GM12878 (cell line): ENCODE results near the gene RNF181. TPM values are rescaled to one million over a fixed set of nuclear protein-coding genes. Genes with fewer than 3 reads are reported as not detected.

ENCODE experiments used
- ATAC-seq: fragments of 200-7000 bp; cut with Tn5 transposase; 3 replicates; pipeline ENCODE4 v1.9.1; 2020; ENCODE audit warnings: mild to moderate bottlenecking, moderate library complexity
- BruUV-seq: library from RNA; stranded (reverse); fragments of 400-500 nt; replicated peaks from 2 replicates; lab custom pipeline; 2021; lab: Mats Ljungman, UMichigan
- CTCF ChIA-PET: fragments of 300-600 bp; sonication (Branson Sonifier 250); formaldehyde crosslinking; extraction: SDS; loops from one replicate; lab custom pipeline; 2021; ENCODE audit warnings: inconsistent platforms; lab: Yijun Ruan, JAX
- POLR2A ChIA-PET: fragments of 350-600 bp; formaldehyde crosslinking; extraction: SDS; loops from one replicate; lab custom pipeline; 2021; ENCODE audit warnings: inconsistent platforms; lab: Charles Lee
- RAD21 ChIA-PET: fragments of 300-600 bp; sonication (Branson Sonifier 250); formaldehyde crosslinking; loops from one replicate; lab custom pipeline; 2023; ENCODE audit warnings: antibody characterized with exemption; ENCODE audit not compliant: unreplicated experiment; lab: Charles Lee
- SMC1A ChIA-PET: fragments of 300-600 bp; sonication (Branson Sonifier 250); formaldehyde crosslinking; loops from one replicate; lab custom pipeline; 2023; ENCODE audit not compliant: unreplicated experiment, uncharacterized antibody; lab: Charles Lee
- DNase-seq: peaks from one replicate; pipeline ENCODE4 v3.0.0-alpha.2; 2011; ENCODE audit warnings: low read depth, low spot score
- FAIRE-seq: peaks from 3 replicates; lab custom pipeline; 2011; peaks lifted over from hg19 to GRCh38; lab: Jason Lieb, UNC
- H2AFZ ChIP-seq: 2 replicates; pipeline ENCODE4 v1.6.0; 2011; ENCODE audit warnings: low read depth, low read length, control low read depth; ENCODE audit not compliant: control insufficient read depth
- H3K27ac ChIP-seq: 2 replicates; pipeline ENCODE4 v1.5.1; 2011; ENCODE audit warnings: control low read depth; ENCODE audit not compliant: control insufficient read depth, insufficient read depth
- H3K27me3 ChIP-seq, 2 experiments: replicated peaks in 1 of 2; 2 replicates each; pipeline versions ENCODE4 v1.6.0 to v1.6.1; 2011; ENCODE audit warnings: low read length in 1 of 2; ENCODE audit not compliant: control insufficient read depth in 2 of 2, insufficient read depth in 2 of 2
- H3K36me3 ChIP-seq, 2 experiments: 2 replicates each; pipeline ENCODE4 v1.5.1; 2011; ENCODE audit warnings: low read length in 1 of 2; ENCODE audit not compliant: control insufficient read depth in 2 of 2, insufficient read depth in 2 of 2
- H3K4me1 ChIP-seq: 2 replicates; pipeline ENCODE4 v1.6.1; 2011; ENCODE audit warnings: mild to moderate bottlenecking, low read length, moderate library complexity, mixed read lengths; ENCODE audit not compliant: control insufficient read depth, insufficient read depth
- H3K4me2 ChIP-seq: 2 replicates; pipeline ENCODE4 v1.6.0; 2011; ENCODE audit warnings: control low read depth; ENCODE audit not compliant: control insufficient read depth, insufficient read depth
- H3K4me3 ChIP-seq: fragments of 200-600 bp; sonication (generic); 2 replicates; pipeline ENCODE4 v1.5.1; 2016
- H3K79me2 ChIP-seq: 2 replicates; pipeline ENCODE4 v1.6.0; 2011; ENCODE audit warnings: low read length; ENCODE audit not compliant: control insufficient read depth, insufficient read depth
- H3K9ac ChIP-seq: 2 replicates; pipeline ENCODE4 v1.8.0; 2011; ENCODE audit warnings: low read length, control low read depth, mixed read lengths; ENCODE audit not compliant: control insufficient read depth, insufficient read depth
- H3K9me3 ChIP-seq: replicated peaks from 3 replicates; pipeline ENCODE4 v1.5.1; 2011; ENCODE audit warnings: mild to moderate bottlenecking, low read length; ENCODE audit not compliant: control insufficient read depth, insufficient read depth
- H4K20me1 ChIP-seq: 2 replicates; pipeline ENCODE4 v1.6.0; 2011; ENCODE audit not compliant: control insufficient read depth, insufficient read depth
- BRCA1 ChIP-seq: IDR thresholded peaks from 2 replicates; pipeline ENCODE4 v1.6.1; 2011; ENCODE audit warnings: low read depth, low read length, improper control_type of control experiment
- CHD1 ChIP-seq: IDR thresholded peaks from 2 replicates; pipeline ENCODE4 v1.6.1; 2012; ENCODE audit warnings: low read depth, low read length, improper control_type of control experiment
- EED ChIP-seq: sonication (generic); IDR thresholded peaks from 2 replicates; pipeline ENCODE4 v1.6.1; 2016; ENCODE audit warnings: antibody characterized with exemption, low read depth
- EGR1 ChIP-seq, 2 experiments: IDR thresholded peaks; 1 replicate in 1 of 2; 2 replicates in 1 of 2; pipeline ENCODE4 v1.6.1; 2011 to 2012; ENCODE audit warnings: low read depth in 2 of 2, low read length in 2 of 2, borderline replicate concordance in 1 of 2, mild to moderate bottlenecking in 1 of 2, moderate library complexity in 1 of 2
- EP300 ChIP-seq, 2 experiments: fragments of 150-350 bp in 1 of 2; IDR thresholded peaks; 2 replicates each; pipeline ENCODE4 v1.6.1; 2011 to 2012; ENCODE audit warnings: low read depth in 2 of 2, low read length in 2 of 2, borderline replicate concordance in 1 of 2, improper control_type of control experiment in 1 of 2, inconsistent platforms in 1 of 2; ENCODE audit not compliant: control insufficient read depth in 1 of 2
- GATAD2B ChIP-seq: fragments of 450-650 bp; conservative IDR thresholded peaks from 2 replicates; pipeline ENCODE4 v1.6.1; 2017; ENCODE audit warnings: low read depth, mild to moderate bottlenecking, moderate library complexity
- HDAC2 ChIP-seq: fragments of 200-600 bp; sonication (generic); IDR thresholded peaks from 2 replicates; pipeline ENCODE4 v1.6.1; 2017
- JUND ChIP-seq: IDR thresholded peaks from 2 replicates; pipeline ENCODE4 v1.6.1; 2012; ENCODE audit warnings: low read depth, mild to moderate bottlenecking, low read length, improper control_type of control experiment, moderate library complexity
- POLR2A ChIP-seq: IDR thresholded peaks from 2 replicates; pipeline ENCODE4 v1.6.1; 2011; ENCODE audit warnings: low read depth, mild to moderate bottlenecking, low read length
- POU2F2 ChIP-seq: IDR thresholded peaks from 3 replicates; pipeline ENCODE4 v1.6.1; 2011; ENCODE audit warnings: low read depth, mild to moderate bottlenecking, low read length, borderline replicate concordance
- RB1 ChIP-seq: fragments of 450-650 bp; formaldehyde crosslinking; IDR thresholded peaks from 2 replicates; pipeline ENCODE4 v1.6.1; 2017; ENCODE audit warnings: mild to moderate bottlenecking, borderline replicate concordance
- RCOR1 ChIP-seq: conservative IDR thresholded peaks from 2 replicates; pipeline ENCODE4 v1.6.1; 2012; ENCODE audit warnings: low read depth, low read length, improper control_type of control experiment
- RELA ChIP-seq: fragments of 450-650 bp; IDR thresholded peaks from 2 replicates; pipeline ENCODE4 v1.8.0; 2014; ENCODE audit warnings: borderline replicate concordance; ENCODE audit not compliant: partially characterized antibody
- SIX5 ChIP-seq: IDR thresholded peaks from 2 replicates; pipeline ENCODE4 v1.6.1; 2011; ENCODE audit warnings: mild to moderate bottlenecking, low read depth, low read length, moderate library complexity; ENCODE audit not compliant: severe bottlenecking
- ZNF384 ChIP-seq: IDR thresholded peaks from 2 replicates; pipeline ENCODE4 v1.6.1; 2012; ENCODE audit warnings: low read depth, mild to moderate bottlenecking, low read length, improper control_type of control experiment, borderline replicate concordance
- WGBS: methylation state at CpG from one replicate; pipeline ENCODE4 v1.1.6; 2016; ENCODE audit warnings: low lambda C conversion rate; ENCODE audit not compliant: insufficient replicate concordance, insufficient coverage; ENCODE audit errors: missing lambda C conversion rate; 5-methylcytosine and 5-hydroxymethylcytosine counted together
- in situ Hi-C: fragments of 300-500 bp; cut with MboI; formaldehyde crosslinking; loops from 9 replicates; pipeline ENCODE4 v1.14.3; 2018; ENCODE audit warnings: mixed read lengths
- intact Hi-C: fragments of 100-400 bp; cut with micrococcal nuclease; formaldehyde crosslinking; loops from one replicate; pipeline ENCODE4 v1.14.2; 2022; ENCODE audit not compliant: unreplicated experiment
- polyA plus RNA-seq, 11 experiments: library from polyadenylated mRNA; depleted of rRNA in 4 of 11; unstranded in 6 of 11; stranded (reverse) in 5 of 11; fragments of >200 nt; fragmentation: Nextera tagmentation in 4 of 11; fragmentation: Illumina TruSeq in 1 of 11; extraction: Ambion mirVana in 4 of 11; extraction: Trizol in 1 of 11; gene quantifications; 1 replicate in 1 of 11; 2 replicates in 10 of 11; pipeline versions ENCODE4 v1.2.1 to v1.2.3, GENCODE V29; 2011 to 2016; ENCODE audit warnings: inconsistent platforms in 2 of 11, missing spikeins in 2 of 11, low read depth in 1 of 11
- total RNA-seq, 4 experiments: library from RNA; depleted of rRNA in 3 of 4; stranded (reverse); fragments of >200 nt in 3 of 4; fragmentation: Illumina TruSeq in 1 of 4; extraction: Trizol in 1 of 4; gene quantifications; 2 replicates each; pipeline versions ENCODE4 v1.2.1 to v1.2.3, GENCODE V29; 2013 to 2021
- TF ChIP-seq, protein P1 (sequence below): IDR thresholded peaks from 2 replicates; pipeline ENCODE4 v1.6.1; 2011; ENCODE audit warnings: low read depth, mild to moderate bottlenecking, low read length, moderate library complexity, borderline replicate concordance; ENCODE audit errors: extremely low read depth
- TF ChIP-seq, protein P2 (sequence below): IDR thresholded peaks from 2 replicates; pipeline ENCODE4 v1.6.1; 2012; ENCODE audit warnings: low read depth, low read length, improper control_type of control experiment

The RNF181 gene
- total and polyA plus RNA-seq, 10 of the 15 experiments (the other 5 are each of a cell fraction or from before 2014, with no cell fraction given), result 101 to 409 (median 213) TPM

DNA sequence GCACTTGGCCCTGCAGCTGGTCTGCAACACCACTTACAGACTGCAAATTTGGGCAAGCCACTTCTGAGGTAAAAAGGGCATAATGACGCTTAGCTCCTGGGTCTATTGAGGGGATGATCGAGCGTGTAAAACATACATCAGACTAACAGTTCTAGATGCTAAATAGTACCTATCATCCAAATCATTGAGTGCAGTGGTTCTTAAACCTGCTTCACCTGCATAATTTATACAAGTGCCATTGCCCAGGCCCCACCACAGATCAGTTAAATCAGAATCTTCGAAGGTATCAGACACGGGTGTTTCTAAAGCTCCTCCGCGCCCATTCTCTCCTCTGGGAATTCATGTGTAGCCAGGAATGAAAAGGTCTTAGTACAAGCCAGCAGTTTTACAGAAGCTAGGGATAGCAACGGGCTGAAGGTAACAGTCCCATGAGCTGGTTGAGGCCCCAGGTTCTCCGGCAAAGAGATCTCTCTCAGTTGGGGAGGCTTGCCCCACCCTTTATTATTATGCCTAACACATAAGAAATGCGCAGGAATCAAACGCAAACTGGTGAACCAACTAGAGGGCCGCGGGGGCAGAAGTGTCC is 737 bp upstream of the RNF181 start:
- ChIA-PET SMC1A (interaction anchor here (0.7 to 3.2 kb wide), 11 partner anchors 8 to 175 kb away, joined by 3 to 20 read pairs (median 6); partner anchors contain the start of genes C2orf68, GGCX, MAT2A and SH2D6), CTCF (interaction anchor here (0.6 to 1.7 kb wide), 9 partner anchors 9 to 599 kb away, joined by 3 to 7 read pairs (median 5); no protein-coding TSS in a partner anchor), RAD21 (interaction anchor here (1.0 to 2.2 kb wide), 8 partner anchors 10 to 205 kb away, joined by 3 to 9 read pairs (median 6); partner anchors contain the start of genes MAT2A, SH2D6 and VAMP8), POLR2A (interaction anchor here (0.6 to 3.8 kb wide), 18 partner anchors 8 to 241 kb away, joined by 3 to 57 read pairs (median 4); partner anchors contain the start of genes C2orf68, ELMOD3, GGCX and MAT2A)
- H3K79me2 ChIP-seq, result peaks cover 28% of the 10 kb centered on the region
- H2AFZ ChIP-seq, result peak overlapping the region; percentile 82
- in situ Hi-C loops (no loop called here), intact Hi-C loops (no loop called here)
- peak overlapping the region; percentile 95 for H3K9ac ChIP-seq
- H4K20me1 ChIP-seq, result no peaks in the 10 kb centered on the region
- peak overlapping the region; percentile 86 for H3K4me2 ChIP-seq
- H3K9me3 ChIP-seq, result no peaks in the 10 kb centered on the region
- no peaks in the 10 kb centered on the region for H3K27me3 ChIP-seq
- H3K27ac ChIP-seq, result peak overlapping the region; percentile 89
- H3K36me3 ChIP-seq, result peaks cover 0 to 14% of the 10 kb centered on the region in 2 experiments; a peak in 3 of 4 replicates
- FAIRE-seq (no peak), DNase-seq (no peak)
- peaks cover 9% of the 10 kb centered on the region for H3K4me1 ChIP-seq
- no peak for TF ChIP-seq CHD1
- no peak for TF ChIP-seq POU2F2
- TF ChIP-seq GATAD2B, result no peak
- TF ChIP-seq, protein P1, sequence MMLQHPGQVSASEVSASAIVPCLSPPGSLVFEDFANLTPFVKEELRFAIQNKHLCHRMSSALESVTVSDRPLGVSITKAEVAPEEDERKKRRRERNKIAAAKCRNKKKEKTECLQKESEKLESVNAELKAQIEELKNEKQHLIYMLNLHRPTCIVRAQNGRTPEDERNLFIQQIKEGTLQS, result no peak
- no peak for TF ChIP-seq POLR2A
- no peak for TF ChIP-seq RCOR1
- TF ChIP-seq EED, result no peak
- TF ChIP-seq, protein P2, sequence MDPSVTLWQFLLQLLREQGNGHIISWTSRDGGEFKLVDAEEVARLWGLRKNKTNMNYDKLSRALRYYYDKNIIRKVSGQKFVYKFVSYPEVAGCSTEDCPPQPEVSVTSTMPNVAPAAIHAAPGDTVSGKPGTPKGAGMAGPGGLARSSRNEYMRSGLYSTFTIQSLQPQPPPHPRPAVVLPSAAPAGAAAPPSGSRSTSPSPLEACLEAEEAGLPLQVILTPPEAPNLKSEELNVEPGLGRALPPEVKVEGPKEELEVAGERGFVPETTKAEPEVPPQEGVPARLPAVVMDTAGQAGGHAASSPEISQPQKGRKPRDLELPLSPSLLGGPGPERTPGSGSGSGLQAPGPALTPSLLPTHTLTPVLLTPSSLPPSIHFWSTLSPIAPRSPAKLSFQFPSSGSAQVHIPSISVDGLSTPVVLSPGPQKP, result no peak
- no peak for TF ChIP-seq SIX5
- no peak for TF ChIP-seq EP300 (IDR thresholded peaks at IDR 0.05; ENCODE audit: borderline replicate concordance in 1 of 2, control insufficient read depth in 1 of 2, low read depth in 2 of 2, low read length in 2 of 2)
- TF ChIP-seq RELA, result no peak
- no peak for TF ChIP-seq RB1
- TF ChIP-seq BRCA1, result no peak
- TF ChIP-seq ZNF384, result no peak
- no peak for TF ChIP-seq JUND
- TF ChIP-seq EGR1 (IDR thresholded peaks at IDR 0.05; ENCODE audit: borderline replicate concordance in 1 of 2, low read depth in 2 of 2, low read length in 2 of 2), result no peak
- no peak for TF ChIP-seq HDAC2
- TF ChIP-seq, all 136 proteins: peak for 0
- TSS peak; percentile 99 for BruUV-seq
- ATAC-seq, result no peak
- peak overlapping the region; percentile 97 for H3K4me3 ChIP-seq
- WGBS, result 17% methylated on average over 13 of the region's 13 CpGs
